IMR-90 (cell line): Measurements from ENCODE around the gene TGM2. TPM values are rescaled to one million over a fixed set of nuclear protein-coding genes. Genes with fewer than 3 reads are reported as not detected.
A peak's percentile ranks its signal among the peaks of the same experiment; 100 is the strongest.

ENCODE experiments used
- ATAC-seq: fragments of 200-7000 bp; cut with Tn5 transposase; 2 replicates; pipeline ENCODE4 v1.9.1; 2020; ENCODE audit warnings: low read depth, mild to moderate bottlenecking, moderate library complexity
- BruUV-seq: library from RNA; stranded (reverse); fragments of 400-500 nt; replicated peaks from 2 replicates; lab custom pipeline; 2021; lab: Mats Ljungman, UMichigan
- CTCF ChIA-PET: fragments of 300-600 bp; formaldehyde crosslinking; extraction: SDS; loops from one replicate; lab custom pipeline; 2021; ENCODE audit warnings: antibody characterized with exemption; lab: Yijun Ruan, JAX
- POLR2A ChIA-PET: fragments of 300-600 bp; sonication (Branson Sonifier 250); formaldehyde crosslinking; loops from one replicate; lab custom pipeline; 2022; ENCODE audit warnings: antibody characterized with exemption; ENCODE audit not compliant: unreplicated experiment; lab: Charles Lee
- DNase-seq: peaks from one replicate; pipeline ENCODE4 v3.0.0; 2013
- H2AFZ ChIP-seq: replicated peaks from 2 replicates; pipeline ENCODE3; 2013; ENCODE audit warnings: low read length, mild to moderate bottlenecking; ENCODE audit not compliant: poor library complexity
- H2AK5ac ChIP-seq: 2 replicates; pipeline ENCODE4 v1.6.1; 2013; ENCODE audit warnings: low read depth, low read length, inconsistent platforms
- H2AK9ac ChIP-seq: replicated peaks from 2 replicates; pipeline ENCODE3; 2013; ENCODE audit warnings: mild to moderate bottlenecking, low read depth, low read length, moderate library complexity; ENCODE audit not compliant: poor library complexity
- H2BK120ac ChIP-seq: 2 replicates; pipeline ENCODE4 v1.6.1; 2013; ENCODE audit warnings: low read depth, low read length, inconsistent platforms
- H2BK15ac ChIP-seq: 3 replicates; pipeline ENCODE4 v1.6.1; 2013; ENCODE audit warnings: low read depth, low read length, inconsistent platforms
- H2BK20ac ChIP-seq: 2 replicates; pipeline ENCODE4 v1.6.1; 2013; ENCODE audit warnings: low read depth, mild to moderate bottlenecking, inconsistent platforms, low read length, moderate library complexity
- H2BK5ac ChIP-seq: 2 replicates; pipeline ENCODE4 v1.6.1; 2013; ENCODE audit warnings: mild to moderate bottlenecking, low read depth, low read length, inconsistent platforms; ENCODE audit not compliant: poor library complexity, severe bottlenecking
- H3K14ac ChIP-seq: replicated peaks from 2 replicates; pipeline ENCODE4 v1.6.1; 2013; ENCODE audit warnings: low read depth, low read length, inconsistent platforms
- H3K18ac ChIP-seq: 2 replicates; pipeline ENCODE4 v1.6.1; 2013; ENCODE audit warnings: low read depth, low read length, control low read depth
- H3K23ac ChIP-seq: 2 replicates; pipeline ENCODE4 v1.6.1; 2013; ENCODE audit warnings: low read depth, low read length, inconsistent platforms
- H3K27ac ChIP-seq: 2 replicates; pipeline ENCODE4 v1.5.1; 2013; ENCODE audit warnings: mild to moderate bottlenecking, control low read depth, low read length; ENCODE audit not compliant: insufficient read depth
- H3K27me3 ChIP-seq: 2 replicates; pipeline ENCODE4 v1.6.1; 2013; ENCODE audit warnings: low read length; ENCODE audit not compliant: control insufficient read depth, insufficient read depth
- H3K36me3 ChIP-seq: 2 replicates; pipeline ENCODE4 v1.6.1; 2013; ENCODE audit warnings: low read length, mixed read lengths; ENCODE audit not compliant: control insufficient read depth, insufficient read depth
- H3K4ac ChIP-seq: 2 replicates; pipeline ENCODE4 v1.6.1; 2013; ENCODE audit warnings: low read depth, low read length, inconsistent platforms
- H3K4me1 ChIP-seq: 2 replicates; pipeline ENCODE4 v1.6.1; 2013; ENCODE audit warnings: low read length, mixed read lengths; ENCODE audit not compliant: control insufficient read depth, insufficient read depth
- H3K4me2 ChIP-seq: 2 replicates; pipeline ENCODE4 v1.6.1; 2013; ENCODE audit warnings: low read depth, mild to moderate bottlenecking, control low read depth, low read length, moderate library complexity
- H3K4me3 ChIP-seq: 2 replicates; pipeline ENCODE4 v1.5.1; 2013; ENCODE audit warnings: low read depth, mild to moderate bottlenecking, control low read depth, low read length, moderate library complexity; ENCODE audit not compliant: insufficient read depth
- H3K56ac ChIP-seq: 2 replicates; pipeline ENCODE4 v1.6.1; 2013; ENCODE audit warnings: low read length, inconsistent platforms; ENCODE audit not compliant: insufficient read depth; ENCODE audit errors: extremely low read depth
- H3K79me1 ChIP-seq, 2 experiments: 2 replicates each; pipeline ENCODE4 v1.6.1; 2013; ENCODE audit warnings: low read length in 2 of 2, inconsistent platforms in 1 of 2, low read depth in 1 of 2
- H3K9ac ChIP-seq: 2 replicates; pipeline ENCODE4 v1.6.1; 2013; ENCODE audit warnings: low read depth, low read length, control low read depth
- H3K9me1 ChIP-seq: 2 replicates; pipeline ENCODE4 v1.6.1; 2013; ENCODE audit warnings: low read length, inconsistent platforms; ENCODE audit not compliant: insufficient read depth
- H3K9me3 ChIP-seq: 2 replicates; pipeline ENCODE4 v1.6.1; 2013; ENCODE audit warnings: low read length; ENCODE audit not compliant: control insufficient read depth, insufficient read depth
- H4K20me1 ChIP-seq: 2 replicates; pipeline ENCODE4 v1.6.1; 2013; ENCODE audit warnings: low read length, inconsistent platforms; ENCODE audit not compliant: insufficient read depth
- H4K5ac ChIP-seq: 2 replicates; pipeline ENCODE4 v1.6.1; 2013; ENCODE audit warnings: mild to moderate bottlenecking, low read depth, low read length, control low read depth
- H4K8ac ChIP-seq, 2 experiments: 2 replicates each; pipeline ENCODE4 v1.6.1; 2013; ENCODE audit warnings: low read depth in 2 of 2, low read length in 2 of 2, control low read depth in 1 of 2, inconsistent platforms in 1 of 2
- H4K91ac ChIP-seq: 2 replicates; pipeline ENCODE4 v1.6.1; 2013; ENCODE audit warnings: low read depth, low read length, inconsistent platforms; ENCODE audit not compliant: insufficient read depth
- CEBPB ChIP-seq: IDR thresholded peaks from 2 replicates; pipeline ENCODE4 v1.6.1; 2012; ENCODE audit warnings: low read depth, low read length, improper control_type of control experiment
- CHD1 ChIP-seq: IDR thresholded peaks from 2 replicates; pipeline ENCODE4 v1.6.1; 2012; ENCODE audit warnings: low read depth, low read length, improper control_type of control experiment
- ELK1 ChIP-seq: fragments of 150-350 bp; IDR thresholded peaks from 2 replicates; pipeline ENCODE4 v1.6.1; 2016; ENCODE audit warnings: low read depth, mild to moderate bottlenecking, low read length, moderate library complexity, borderline replicate concordance
- MAFK ChIP-seq: IDR thresholded peaks from 2 replicates; pipeline ENCODE4 v1.6.1; 2012; ENCODE audit warnings: low read depth, low read length, improper control_type of control experiment
- MXI1 ChIP-seq: IDR thresholded peaks from 2 replicates; pipeline ENCODE4 v1.6.1; 2012; ENCODE audit warnings: low read depth, mild to moderate bottlenecking, low read length, moderate library complexity, borderline replicate concordance
- RCOR1 ChIP-seq: IDR thresholded peaks from 2 replicates; pipeline ENCODE4 v1.6.1; 2012; ENCODE audit warnings: mild to moderate bottlenecking, low read length, improper control_type of control experiment; ENCODE audit not compliant: insufficient replicate concordance
- RFX5 ChIP-seq: IDR thresholded peaks from 2 replicates; pipeline ENCODE4 v1.8.0; 2012; ENCODE audit warnings: low read depth, mild to moderate bottlenecking, low read length, moderate library complexity
- WGBS, 2 experiments: methylation state at CpG; one replicate each; pipeline versions ENCODE4 v1.1.5 to v1.1.7; 2013; ENCODE audit warnings: missing lambda C conversion rate in 2 of 2; ENCODE audit not compliant: insufficient read length in 1 of 2; ENCODE audit errors: extremely low coverage in 2 of 2; 5-methylcytosine and 5-hydroxymethylcytosine counted together
- dilution Hi-C: fragments of 300-500 bp; cut with HindIII; formaldehyde crosslinking; loops from one replicate; pipeline ENCODE4 v1.14.3; 2018; ENCODE audit warnings: low sequenced_read_pairs; ENCODE audit not compliant: unreplicated experiment
- in situ Hi-C: fragments of 300-500 bp; cut with MboI; formaldehyde crosslinking; loops from 3 replicates; pipeline ENCODE4 v1.14.3; 2019; ENCODE audit warnings: low sequenced_read_pairs, inconsistent platforms, mixed read lengths
- intact Hi-C: fragments of 100-400 bp; cut with micrococcal nuclease; formaldehyde crosslinking; loops from 2 replicates; pipeline ENCODE4 v1.10.0; 2022
- polyA plus RNA-seq, 3 experiments: library from polyadenylated mRNA; depleted of rRNA; stranded (reverse); fragments of >200 nt; gene quantifications; 2 replicates each; pipeline ENCODE4 v1.2.3, GENCODE V29; 2012; ENCODE audit warnings: low replicate concordance in 1 of 3
- total RNA-seq: library from RNA; depleted of rRNA; stranded (reverse); fragments of >200 nt; gene quantifications from 2 replicates; pipeline ENCODE4 v1.2.3, GENCODE V29; 2012

The TGM2 gene
- total and polyA plus RNA-seq, 2 of the 4 experiments (the other 2 are of a cell fraction): 239 to 268 TPM

- peak overlapping the region; percentile 94 for H2BK120ac ChIP-seq
- peaks cover 7% of the 10 kb centered on the region; the same call in 1 of the 2 replicates for H3K36me3 ChIP-seq
- ATAC-seq (peak; percentile 93), DNase-seq (peak; percentile 82)
- H3K9me1 ChIP-seq: peaks cover 28% of the 10 kb centered on the region
- peak overlapping the region; percentile 93 for H3K23ac ChIP-seq
- in situ Hi-C loops: no loop called here
- peak overlapping the region; percentile 89 for H3K14ac ChIP-seq
- H3K4ac ChIP-seq: peak overlapping the region; percentile 97
- peak overlapping the region; percentile 59 for H2AK9ac ChIP-seq
- peak overlapping the region; percentile 52 for H3K9ac ChIP-seq
- peak overlapping the region; percentile 89; the same call in 2 of the 3 replicates for H2BK15ac ChIP-seq
- H2AFZ ChIP-seq: no peak overlapping the region
- H3K9me3 ChIP-seq: peaks cover 2% of the 10 kb centered on the region; the same call in 1 of the 2 replicates
- H2AK5ac ChIP-seq: peak overlapping the region; percentile 98
- H4K91ac ChIP-seq: peak overlapping the region; percentile 64
- peak overlapping the region; percentile 24 for H3K4me2 ChIP-seq
- peak overlapping the region; percentile 93 for H2BK20ac ChIP-seq
- H3K4me3 ChIP-seq: no peak overlapping the region
- TF ChIP-seq CEBPB: 0 out of 2 replicates have a peak, but pooled peaks have one; percentile 23
- TF ChIP-seq RCOR1: no peak
- no peak for TF ChIP-seq ELK1
- TF ChIP-seq RFX5: no peak
- TF ChIP-seq CHD1: no peak
- TF ChIP-seq MAFK: 0 out of 2 replicates have a peak, but pooled peaks have one; percentile 4
- no peak for TF ChIP-seq MXI1
- WGBS, 2 experiments: no CpG with 5 or more reads among the region's 5 CpGs
- peaks cover 35% of the 10 kb centered on the region for H3K4me1 ChIP-seq
- no peaks in the 10 kb centered on the region for H3K27me3 ChIP-seq
- H2BK5ac ChIP-seq: peak overlapping the region; percentile 92
- H3K18ac ChIP-seq: peak overlapping the region; percentile 94
- peak overlapping the region; percentile 92; the same call in 1 of the 2 replicates for H4K5ac ChIP-seq
- no TSS peak for BruUV-seq
- H3K79me1 ChIP-seq: peaks cover 28 to 65% of the 10 kb centered on the region in 2 experiments; a peak in 3 of 4 replicates
- ChIA-PET CTCF (interaction anchor here (0.8 to 1.3 kb wide), 2 partner anchors 11 to 15 kb away, joined by 3 to 4 read pairs; no protein-coding TSS in a partner anchor), POLR2A (no interaction called here)
- dilution Hi-C loops: no loop called here
- H3K27ac ChIP-seq: peak overlapping the region; percentile 88
- peak overlapping the region; percentile 79 for H3K56ac ChIP-seq
- intact Hi-C loops: loop anchor here (5.0 kb wide), 1 partner anchor 33 kb away; no protein-coding TSS in a partner anchor
- peak overlapping the region; percentile 70 to 87; a peak in 3 of 4 replicates for H4K8ac ChIP-seq
- no peaks in the 10 kb centered on the region for H4K20me1 ChIP-seq
Observed at GRCh38 chr20:38084425-38084951, 80.6 kb downstream of the TGM2 start.
